Stomach smooth muscle (tissue), 2 donors: Measurements from ENCODE around the gene RARA.
A peak's percentile ranks its signal among the peaks of the same experiment; 100 is the strongest.

Source experiments
- H3K27ac ChIP-seq: one replicate; pipeline ENCODE4 v1.7.0; 2013; ENCODE audit warnings: mild to moderate bottlenecking, low read length, inconsistent platforms
- H3K27me3 ChIP-seq, 2 donors: one replicate each; pipeline ENCODE4 v1.7.0; 2013; ENCODE audit warnings: low read length in 2 of 2; ENCODE audit not compliant: insufficient read depth in 2 of 2, control insufficient read depth in 1 of 2
- H3K36me3 ChIP-seq, 2 donors: one replicate each; pipeline ENCODE4 v1.7.0; 2013; ENCODE audit warnings: low read length in 2 of 2; ENCODE audit not compliant: control insufficient read depth in 2 of 2, insufficient read depth in 2 of 2
- H3K4me1 ChIP-seq: one replicate; pipeline ENCODE4 v1.7.0; 2013; ENCODE audit warnings: low read length; ENCODE audit not compliant: control insufficient read depth, insufficient read depth
- H3K4me3 ChIP-seq, 2 donors: one replicate each; pipeline ENCODE4 v1.7.0; 2013; ENCODE audit warnings: low read length in 2 of 2
- H3K9ac ChIP-seq, 2 donors: one replicate each; pipeline ENCODE4 v1.7.0; 2013; ENCODE audit warnings: low read length in 2 of 2, mild to moderate bottlenecking in 1 of 2
- H3K9me3 ChIP-seq, 2 donors: one replicate each; pipeline ENCODE4 v1.7.0; 2013; ENCODE audit warnings: low read length in 2 of 2; ENCODE audit not compliant: control insufficient read depth in 2 of 2
- donor health status: healthy.
- donor health status: Pancreatic carcinoma.

Gene RARA

DNA sequence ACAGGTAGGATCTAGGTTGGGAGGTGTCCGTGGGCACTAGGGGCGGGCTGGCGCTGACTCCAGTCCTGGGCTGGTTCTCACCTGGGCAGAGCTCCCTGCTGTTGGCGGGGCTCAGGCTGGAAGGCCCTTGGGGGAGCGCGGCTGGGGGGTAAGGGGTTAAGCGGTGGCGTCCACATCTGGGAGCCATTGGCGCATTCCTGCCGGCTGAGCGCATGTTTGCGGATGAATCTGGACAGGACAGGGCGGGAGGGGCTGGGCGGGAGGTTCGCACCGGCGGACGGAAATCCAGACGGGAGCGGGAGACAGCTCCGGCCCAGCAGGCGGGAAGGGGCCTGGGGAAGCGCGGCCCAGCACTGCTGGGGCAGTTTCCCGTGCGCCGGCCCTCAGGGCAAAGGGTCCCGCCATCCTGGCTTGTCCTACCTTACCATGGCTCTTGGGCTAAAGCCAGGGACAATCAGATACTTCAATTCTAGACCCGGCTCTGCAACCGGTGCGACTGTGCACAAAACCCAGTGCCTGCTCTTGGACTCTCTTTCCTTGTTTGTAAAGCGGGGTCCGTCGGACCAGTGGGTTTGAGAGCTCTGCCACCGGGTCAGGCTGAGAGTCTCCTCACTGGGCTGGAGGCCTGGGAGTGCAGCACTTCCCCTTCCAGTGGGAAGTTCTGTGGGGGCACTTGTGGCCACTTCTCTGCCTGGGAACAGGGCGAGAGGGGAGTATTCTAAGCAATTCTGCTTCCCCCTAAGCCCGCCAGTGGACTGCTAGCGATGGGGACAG, 7.8 kb downstream of the RARA start:
- Histone ChIP-seq H3K27me3 (no peaks in the 10 kb centered on the region), H3K4me1 (peaks cover 91% of the 10 kb centered on the region), H3K9ac (peak overlapping the region; percentile 71 to 75), H3K36me3 (no peaks in the 10 kb centered on the region), H3K27ac (peak overlapping the region; percentile 84), H3K4me3 (peak overlapping the region; percentile 73 to 85), H3K9me3 (no peaks in the 10 kb centered on the region)

- no peaks in the 10 kb centered on the region for H3K36me3 ChIP-seq
- no peaks in the 10 kb centered on the region for H3K27me3 ChIP-seq
- H3K27ac ChIP-seq, result peak overlapping the region; percentile 84
- H3K4me1 ChIP-seq, result peaks cover 91% of the 10 kb centered on the region
- H3K9ac ChIP-seq, result peak overlapping the region; percentile 71 to 75
- H3K9me3 ChIP-seq, result no peaks in the 10 kb centered on the region
- peak overlapping the region; percentile 85 to 90 for H3K4me3 ChIP-seq
Measured at GRCh38 chr17:40317345-40317873, 8.4 kb downstream of the RARA start.

GRCh38 chr17:40317880-40318829, 9.2 kb downstream of the RARA start:
- Histone ChIP-seq H3K4me3 (peak overlapping the region; percentile 85 to 90), H3K9me3 (no peaks in the 10 kb centered on the region), H3K4me1 (peaks cover 91% of the 10 kb centered on the region), H3K9ac (peak overlapping the region; percentile 68 to 86), H3K27me3 (no peaks in the 10 kb centered on the region), H3K27ac (peak overlapping the region; percentile 84), H3K36me3 (no peaks in the 10 kb centered on the region)

GRCh38 chr17:40318830-40319391, 9.9 kb downstream of the RARA start:
- Histone ChIP-seq H3K4me3 (peak overlapping the region; percentile 85 to 90), H3K9ac (peak overlapping the region; percentile 68 to 86), H3K27ac (peak overlapping the region; percentile 84), H3K4me1 (peaks cover 91% of the 10 kb centered on the region), H3K27me3 (no peaks in the 10 kb centered on the region), H3K36me3 (no peaks in the 10 kb centered on the region), H3K9me3 (no peaks in the 10 kb centered on the region)

DNA sequence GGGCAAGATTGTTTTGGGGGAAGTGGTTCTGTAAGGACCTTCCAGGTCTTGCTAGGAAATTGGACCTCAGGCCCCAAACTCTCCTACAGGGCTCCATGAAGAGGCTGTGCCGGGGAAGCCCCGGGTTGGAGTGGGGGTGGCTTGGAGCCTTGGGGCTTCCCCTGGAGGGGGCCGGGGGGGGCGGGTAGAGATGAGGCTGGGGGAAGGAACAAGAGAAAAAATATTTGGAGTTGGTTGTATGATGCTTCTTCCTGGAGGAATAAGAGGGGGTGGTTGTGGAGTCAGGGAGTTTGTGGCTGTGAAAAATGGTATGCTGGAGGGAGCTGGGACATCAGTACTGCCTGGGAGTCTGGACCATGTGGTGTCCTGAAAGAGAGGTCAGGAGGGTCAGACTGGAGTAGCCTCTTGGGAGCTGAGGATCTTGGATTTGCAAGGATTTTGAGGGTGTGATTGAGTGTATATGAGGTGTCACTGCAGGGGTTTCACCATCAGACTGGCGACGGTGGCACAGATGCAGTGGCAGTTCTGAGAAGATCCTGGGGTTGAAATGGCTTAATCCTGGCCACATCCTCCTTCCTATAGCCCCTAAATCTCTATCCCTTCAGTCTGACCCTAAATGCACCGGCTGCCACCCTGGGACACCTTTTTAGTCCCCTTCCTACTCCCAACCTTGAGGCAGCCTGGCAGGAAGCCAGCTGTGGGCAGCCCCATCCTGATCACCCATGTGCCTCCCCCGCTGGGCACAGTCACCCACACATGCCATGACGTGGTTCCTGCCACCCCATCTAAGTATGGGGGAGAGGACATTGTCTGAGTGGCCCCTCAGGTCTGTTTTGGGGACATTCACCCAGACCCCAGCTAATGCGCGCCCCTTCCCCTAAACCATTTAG, 10.9 kb downstream of the RARA start:
- Histone ChIP-seq H3K9ac (peak overlapping the region; percentile 36 to 62), H3K4me1 (peaks cover 93% of the 10 kb centered on the region), H3K9me3 (no peaks in the 10 kb centered on the region), H3K27me3 (no peaks in the 10 kb centered on the region), H3K4me3 (peak overlapping the region; percentile 85 to 90), H3K27ac (peak overlapping the region; percentile 91), H3K36me3 (no peaks in the 10 kb centered on the region)

GRCh38 chr17:40320756-40321523, 12.0 kb downstream of the RARA start:
- peaks cover 94% of the 10 kb centered on the region for H3K4me1 ChIP-seq
- no peaks in the 10 kb centered on the region for H3K9me3 ChIP-seq
- H3K9ac ChIP-seq, result peak overlapping the region; percentile 36 to 62
- no peaks in the 10 kb centered on the region for H3K27me3 ChIP-seq
- no peaks in the 10 kb centered on the region for H3K36me3 ChIP-seq
- H3K4me3 ChIP-seq, result peak overlapping the region; percentile 66 to 75
- peak overlapping the region; percentile 91 for H3K27ac ChIP-seq

GRCh38 chr17:40321524-40321929, 12.5 kb downstream of the RARA start:
- Histone ChIP-seq H3K9me3 (no peaks in the 10 kb centered on the region), H3K27me3 (no peaks in the 10 kb centered on the region), H3K4me1 (peaks cover 94% of the 10 kb centered on the region), H3K36me3 (no peaks in the 10 kb centered on the region), H3K4me3 (peak overlapping the region; percentile 66 to 75), H3K9ac (peak overlapping the region in 1 of 2 donors; percentile 62), H3K27ac (peak overlapping the region; percentile 91)

GRCh38 chr17:40321961-40322357, 13.0 kb downstream of the RARA start:
- Histone ChIP-seq H3K27me3 (no peaks in the 10 kb centered on the region), H3K36me3 (no peaks in the 10 kb centered on the region), H3K9ac (peak overlapping the region; percentile 62 to 75), H3K9me3 (no peaks in the 10 kb centered on the region), H3K4me1 (peaks cover 93% of the 10 kb centered on the region), H3K27ac (peak overlapping the region; percentile 91), H3K4me3 (peak overlapping the region; percentile 66 to 75)
